GM12892 (cell line): ENCODE results near the gene TRIM33.
"Not testable (repeated sequence)": the region's sequence is repeated elsewhere in the genome, so short reads cannot be mapped to it uniquely, and the experiment has no call there.

Experiments
- DNase-seq: peaks from one replicate; pipeline ENCODE4 v3.0.0; 2011; ENCODE audit not compliant: insufficient read length
- FAIRE-seq: peaks from 2 replicates; lab custom pipeline; 2011; peaks lifted over from hg19 to GRCh38; lab: Jason Lieb, UNC
- POLR2A ChIP-seq: IDR thresholded peaks from 2 replicates; pipeline ENCODE4 v1.6.1; 2011; ENCODE audit warnings: low read depth, low read length, control low read depth
- POLR2AphosphoS5 ChIP-seq: IDR thresholded peaks from 2 replicates; pipeline ENCODE4 v1.6.1; 2011; ENCODE audit warnings: low read depth, low read length, control low read depth
- TAF1 ChIP-seq: IDR thresholded peaks from 2 replicates; pipeline ENCODE4 v1.6.1; 2011; ENCODE audit warnings: low read depth, mild to moderate bottlenecking, control low read depth, low read length, borderline replicate concordance

TRIM33 gene

DNA sequence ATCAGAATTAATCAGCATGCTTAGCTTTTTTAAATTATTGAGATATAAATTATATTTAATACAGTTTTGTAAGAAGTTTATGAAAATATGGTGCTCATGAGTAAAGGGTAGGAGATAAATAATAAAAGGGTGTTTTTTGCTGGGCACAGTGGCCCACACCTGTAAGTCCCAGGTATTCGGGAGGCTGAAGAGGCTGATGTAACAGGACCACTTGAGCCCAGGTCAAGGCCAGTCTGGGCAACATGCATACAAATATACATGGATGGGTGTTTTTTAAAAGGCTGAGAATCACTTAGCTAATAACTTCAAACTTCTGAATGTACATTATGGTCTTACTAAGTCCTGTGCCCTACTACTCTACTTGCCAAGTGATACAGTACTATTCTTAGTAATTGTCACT is 73.2 kb downstream of the TRIM33 start:
- DNase-seq (no peak), FAIRE-seq (no peak)
- no peak for TF ChIP-seq POLR2AphosphoS5
- no peak for TF ChIP-seq POLR2A
- no peak for TF ChIP-seq TAF1

DNA sequence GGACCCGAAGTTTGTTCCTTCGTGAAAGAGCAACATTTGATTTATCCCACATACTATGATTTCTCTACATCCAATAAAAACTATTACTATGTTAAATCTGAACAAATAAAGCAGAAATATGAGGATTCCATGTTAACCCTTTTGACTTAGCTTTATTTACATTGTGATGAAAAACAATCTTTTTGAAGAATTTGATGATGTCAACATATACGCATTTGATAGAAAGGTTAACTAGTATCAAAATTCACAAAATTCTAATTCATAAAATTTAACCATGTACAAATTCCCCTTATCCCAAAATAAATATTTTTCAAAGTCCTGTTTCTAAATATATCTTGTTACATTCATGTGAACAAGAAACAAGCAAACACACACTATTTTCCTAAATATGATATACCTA is 74.2 kb downstream of the TRIM33 start:
- FAIRE-seq (no peak), DNase-seq (no peak)
- TF ChIP-seq POLR2A (no peak), POLR2AphosphoS5 (no peak), TAF1 (no peak)

DNA sequence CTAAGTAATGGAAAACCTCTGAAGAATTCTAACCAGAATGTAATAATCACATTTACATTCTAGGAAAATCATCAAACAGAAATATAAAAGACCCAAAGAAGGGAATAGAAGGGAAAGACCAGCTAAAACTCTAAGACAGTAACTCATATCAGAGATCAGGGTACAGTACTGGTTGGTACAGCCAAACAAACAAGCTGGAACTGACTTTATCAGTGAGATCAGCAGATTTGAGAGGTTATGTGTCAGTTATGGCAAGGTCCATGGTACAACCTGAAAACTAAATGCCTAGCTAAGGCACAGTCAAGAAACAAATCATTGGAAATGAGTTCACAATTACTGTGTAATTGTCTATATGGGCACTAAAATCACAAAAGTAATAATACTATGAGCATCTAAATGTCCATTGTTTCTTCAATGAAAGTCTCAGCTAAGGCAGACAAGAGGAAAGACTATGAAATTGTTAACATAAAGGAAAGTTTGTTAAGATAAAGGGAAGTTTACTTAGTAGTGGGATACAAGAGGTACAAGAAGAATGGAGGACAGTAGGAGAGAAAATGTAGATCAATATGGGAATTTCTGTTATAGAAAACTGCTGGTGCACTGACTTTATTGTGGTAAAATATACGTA is 75.8 kb downstream of the TRIM33 start:
- DNase-seq (no peak), FAIRE-seq (no peak)
- TF ChIP-seq TAF1 (no peak), POLR2AphosphoS5 (no peak), POLR2A (no peak)

DNA sequence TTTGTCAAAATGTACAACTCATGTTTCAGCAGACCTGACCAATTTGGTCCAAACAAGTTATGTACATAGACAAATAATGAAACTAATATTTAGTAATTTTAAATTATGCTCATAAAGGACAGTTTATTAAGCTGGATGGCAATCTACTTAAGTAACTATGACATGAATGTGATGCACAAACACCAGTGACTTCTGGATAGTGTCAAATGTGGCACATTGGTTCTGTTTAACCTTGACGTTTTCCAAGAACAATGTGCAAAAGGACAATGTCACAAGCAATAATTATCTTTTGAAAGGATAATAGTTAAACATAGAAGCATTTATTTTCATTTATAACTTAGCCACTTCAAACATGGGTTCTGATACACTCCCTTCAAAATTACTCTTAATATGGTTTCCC is 80.0 kb downstream of the TRIM33 start:
- TF ChIP-seq POLR2A, result no peak
- no peak for TF ChIP-seq TAF1
- no peak for TF ChIP-seq POLR2AphosphoS5
- DNase-seq (no peak), FAIRE-seq (no peak)

DNA sequence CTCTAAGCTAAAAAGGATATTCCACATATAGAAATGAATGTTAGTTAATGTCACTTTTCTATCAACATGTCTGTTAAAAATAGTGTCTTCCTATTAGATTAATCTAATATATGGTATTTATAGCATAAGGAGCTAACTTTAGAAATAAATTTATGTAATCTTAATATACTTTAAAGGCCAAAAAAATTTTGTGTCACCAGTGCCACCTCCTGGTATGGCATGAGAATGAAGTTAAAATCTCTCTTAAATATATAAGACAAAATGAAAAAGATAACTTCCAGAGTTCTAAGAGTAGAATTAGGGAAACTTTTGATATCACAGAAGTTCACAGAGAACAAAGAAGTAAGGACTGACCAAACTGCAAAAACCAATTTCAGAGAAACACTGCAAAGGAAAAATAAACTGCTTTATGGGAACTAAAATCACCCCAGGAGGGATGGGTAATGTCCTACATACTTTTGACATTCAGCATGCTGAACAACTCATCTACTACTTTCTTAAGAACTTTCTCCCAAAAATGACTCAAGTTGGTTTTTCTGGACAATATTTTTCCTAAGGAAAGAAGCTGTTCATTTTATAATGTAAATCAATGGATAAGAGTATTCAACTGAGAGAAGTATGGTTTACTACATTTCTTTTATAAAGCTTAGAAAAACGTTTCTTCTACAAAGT is 82.8 kb downstream of the TRIM33 start:
- DNase-seq (no peak), FAIRE-seq (no peak)
- TF ChIP-seq POLR2AphosphoS5 (no peak), TAF1 (no peak), POLR2A (no peak)

DNA sequence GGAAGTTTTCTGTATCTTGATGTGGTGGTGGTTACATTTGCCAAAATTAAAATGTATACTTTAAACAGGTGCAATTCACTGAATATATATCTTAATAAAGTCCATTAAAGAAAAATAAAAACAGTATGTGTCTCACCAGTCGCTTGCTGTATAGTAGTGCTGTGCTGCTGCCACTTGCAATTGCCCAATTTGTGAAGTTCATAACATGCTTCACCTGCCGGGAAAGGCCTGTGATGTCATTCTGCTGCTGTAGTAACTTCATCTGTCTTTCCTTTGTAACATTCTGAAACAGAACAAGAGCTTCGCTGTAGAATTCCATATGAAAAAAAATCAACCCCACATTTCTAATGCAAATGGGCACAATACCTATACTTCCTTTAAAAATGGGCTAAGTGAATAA is 83.4 kb downstream of the TRIM33 start:
- no peak for TF ChIP-seq POLR2A
- TF ChIP-seq TAF1, result no peak
- TF ChIP-seq POLR2AphosphoS5, result no peak
- FAIRE-seq (no peak), DNase-seq (no peak)

DNA sequence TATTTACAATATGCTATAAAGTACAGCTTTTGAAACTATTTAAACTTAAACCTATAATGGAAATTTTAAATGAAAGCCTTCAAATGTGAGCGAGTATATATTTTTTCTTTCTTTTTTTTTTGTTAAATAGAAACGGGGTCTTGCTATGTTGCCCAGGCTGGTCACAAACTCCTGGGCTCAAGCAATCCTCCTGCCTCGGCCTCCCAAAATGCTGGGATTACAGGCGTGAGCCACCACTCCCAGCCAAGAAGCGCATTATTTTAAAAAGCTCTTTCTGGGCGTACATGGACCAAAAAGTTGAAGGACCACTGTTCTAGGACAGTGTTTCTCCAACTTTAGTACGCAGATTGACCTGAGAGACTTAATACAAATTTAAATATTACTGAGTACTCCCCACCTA is 87.5 kb downstream of the TRIM33 start:
- no peak for DNase-seq
- TF ChIP-seq POLR2AphosphoS5 (no peak), POLR2A (no peak)
- no peak for FAIRE-seq

DNA sequence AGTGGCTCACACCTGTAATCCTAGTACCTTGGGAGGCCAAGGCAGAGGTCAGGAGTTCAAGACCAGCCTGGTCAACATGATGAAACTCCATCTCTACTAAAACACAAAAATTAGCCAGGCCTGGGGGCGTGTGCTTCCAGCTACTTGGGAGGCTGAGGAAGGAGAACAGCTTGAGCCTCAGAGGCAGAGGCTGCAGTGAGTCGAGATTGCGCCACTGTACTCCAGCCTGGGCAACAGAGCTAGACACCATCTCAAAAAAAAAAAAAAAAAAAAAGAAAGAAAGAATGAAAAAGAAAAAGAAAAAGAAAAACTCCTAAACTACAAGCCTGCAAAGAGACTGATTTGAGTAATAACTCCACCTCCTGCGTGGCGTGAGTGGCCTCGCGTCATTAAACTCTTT is 92.1 kb downstream of the TRIM33 start:
- not testable (repeated sequence) for FAIRE-seq, DNase-seq

DNA sequence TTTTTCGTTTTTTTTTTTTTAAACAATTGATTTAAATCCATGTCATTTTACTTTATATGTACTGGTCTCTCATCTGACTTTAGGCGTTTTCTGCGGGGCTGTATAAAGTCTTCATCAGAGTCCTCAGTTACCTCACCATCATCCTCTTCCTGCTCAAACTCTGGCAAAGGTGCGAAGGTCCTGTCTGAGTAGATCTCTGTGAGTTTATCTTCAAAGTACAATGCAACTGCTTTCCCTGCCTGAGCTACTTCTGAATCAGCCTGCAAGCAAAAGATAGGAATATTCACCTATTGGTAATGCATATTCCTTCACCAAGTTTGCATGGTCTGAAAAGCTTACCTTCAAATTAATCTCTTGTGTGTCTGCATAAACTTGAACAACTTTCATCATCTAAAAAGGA is 113.4 kb downstream of the TRIM33 start:
- TF ChIP-seq TAF1, result no peak
- no peak for TF ChIP-seq POLR2A
- TF ChIP-seq POLR2AphosphoS5, result no peak
- FAIRE-seq (no peak), DNase-seq (no peak)

DNA sequence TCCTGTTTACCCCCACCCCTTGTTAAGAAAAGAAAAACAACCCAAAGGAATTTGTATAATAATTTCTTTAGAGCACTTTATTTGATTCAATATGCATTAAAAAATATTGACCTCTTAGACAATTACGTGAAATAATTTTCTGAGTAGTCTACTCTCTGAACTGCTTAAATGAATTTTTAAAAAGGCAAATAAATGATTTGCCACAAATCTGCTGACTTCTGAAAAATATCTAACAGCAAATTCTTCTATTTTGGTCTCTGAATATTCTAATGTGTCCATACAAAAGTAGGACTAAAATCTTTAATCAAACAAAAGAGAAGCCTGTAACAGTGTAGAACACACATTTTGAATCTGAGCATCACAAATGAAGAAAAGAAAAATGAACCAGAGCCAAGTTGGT is 115.1 kb downstream of the TRIM33 start:
- no peak for FAIRE-seq
- TF ChIP-seq POLR2AphosphoS5 (no peak), POLR2A (no peak), TAF1 (no peak)
- no peak for DNase-seq

DNA sequence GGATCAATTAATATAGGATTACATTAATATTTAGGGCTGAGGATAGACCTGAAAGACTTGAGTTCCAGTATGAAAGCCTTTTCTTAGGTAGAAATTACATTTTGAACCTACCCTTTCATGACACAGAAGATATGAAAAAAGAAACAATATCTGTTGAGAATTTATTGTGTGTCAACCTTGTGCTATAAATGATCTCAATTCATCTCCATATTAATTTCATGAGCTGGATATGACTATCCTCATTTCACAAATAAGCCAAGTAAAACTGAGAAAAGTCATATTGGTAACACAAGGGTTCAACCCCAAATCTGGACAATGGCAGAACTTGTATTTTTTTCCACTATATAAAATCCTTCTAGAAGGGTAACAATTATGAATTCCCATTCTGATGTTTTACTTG is 120.0 kb downstream of the TRIM33 start:
- TF ChIP-seq POLR2A, result no peak
- TF ChIP-seq TAF1, result no peak
- no peak for TF ChIP-seq POLR2AphosphoS5
- DNase-seq (no peak), FAIRE-seq (no peak)

DNA sequence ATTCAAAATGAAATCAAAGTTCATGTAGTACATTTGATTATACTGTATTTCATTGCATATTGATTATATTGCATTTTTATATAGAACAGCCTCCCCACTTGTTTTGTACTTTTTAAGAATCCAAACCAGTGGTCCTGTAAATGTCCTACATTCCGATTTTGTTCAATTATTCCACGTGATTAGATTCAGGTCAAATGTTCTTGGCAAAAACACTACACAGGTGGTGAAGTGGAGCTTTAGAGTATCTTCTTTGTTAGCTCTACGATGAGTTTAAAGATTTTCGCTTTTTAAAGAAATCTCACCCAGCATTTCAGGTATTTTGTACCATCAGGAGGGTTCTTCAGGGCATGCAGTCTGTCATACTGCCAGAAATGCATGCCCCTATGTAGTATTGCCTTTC is 120.6 kb downstream of the TRIM33 start:
- no peak for TF ChIP-seq TAF1
- no peak for TF ChIP-seq POLR2A
- TF ChIP-seq POLR2AphosphoS5, result no peak
- DNase-seq (no peak), FAIRE-seq (no peak)
